ENCODE data around the gene FAM98B. TPM values are rescaled to one million over a fixed set of nuclear protein-coding genes. Genes with fewer than 3 reads are reported as not detected.

FAM98B gene
- total RNA-seq, 2 experiments from 2014 or later, result 20.1 to 20.4 TPM

- Histone ChIP-seq H3K9me3 (ENCODE audit: control insufficient read depth in 1 of 2, insufficient read depth in 1 of 2, low read length in 2 of 2) (no peaks in the 10 kb centered on the region), H3K27me3 (ENCODE audit: control insufficient read depth in 1 of 2, insufficient read depth in 2 of 2, low read length in 2 of 2) (no peaks in the 10 kb centered on the region), H3K4me3 (ENCODE audit: low read length) (no peak overlapping the region), H3K4me1 (ENCODE audit: insufficient read depth, low read length) (no peaks in the 10 kb centered on the region), H3K27ac (ENCODE audit: low read depth in 1 of 2, low read length in 2 of 2) (peak overlapping the region in 1 of 2 donors; percentile 21), H3K36me3 (ENCODE audit: insufficient read depth, low read length) (peaks cover 90% of the 10 kb centered on the region)
- CTCF ChIA-PET, result interaction anchor here (0.7 to 2.4 kb wide), 5 partner anchors 12 to 174 kb away, joined by 3 to 14 read pairs (median 4); partner anchors contain the start of gene RASGRP1
- no peaks in the 10 kb centered on the region for H3K9me3 Mint-ChIP-seq
- intact Hi-C loops (cut with DNase I, micrococcal nuclease), result loop anchor here in 1 of 2 experiments (5.0 kb wide), 1 partner anchor 41 kb away; no protein-coding TSS in a partner anchor
- POLR2A ChIA-PET, result interaction anchor here (0.7 to 0.9 kb wide), 2 partner anchors 11 to 169 kb away, joined by 3 read pairs; no protein-coding TSS in a partner anchor
- peak overlapping the region; percentile 75 for H3K27ac Mint-ChIP-seq
- H3K36me3 Mint-ChIP-seq (ENCODE audit: low read depth), result peaks cover 92% of the 10 kb centered on the region
- H3K4me3 Mint-ChIP-seq, result no peak overlapping the region
- DNase-seq, result no peak
- ATAC-seq (ENCODE audit: poor library complexity), result no peak
- H3K27me3 Mint-ChIP-seq, result no peaks in the 10 kb centered on the region
- TF ChIP-seq CTCF (IDR thresholded peaks at IDR 0.05), result no peak
- H3K4me1 Mint-ChIP-seq (ENCODE audit: low read depth), result peaks cover 13% of the 10 kb centered on the region
Measured at GRCh38 chr15:38516626-38517025, 62.7 kb downstream of the FAM98B start.

- CTCF ChIA-PET, result interaction anchor here (0.7 to 2.4 kb wide), 5 partner anchors 15 to 182 kb away, joined by 3 to 14 read pairs (median 4); partner anchors contain the start of gene RASGRP1
- TF ChIP-seq CTCF (IDR thresholded peaks at IDR 0.05), result no peak
- peaks cover 21% of the 10 kb centered on the region for H3K4me1 Mint-ChIP-seq (ENCODE audit: low read depth)
Measured at GRCh38 chr15:38517312-38517975, 63.5 kb downstream of the FAM98B start.

GRCh38 chr15:38518084-38518483 lies 64.2 kb downstream of the FAM98B start:
- Histone ChIP-seq H3K4me1 (ENCODE audit: insufficient read depth, low read length) (peaks cover 3% of the 10 kb centered on the region), H3K27ac (ENCODE audit: low read depth in 1 of 2, low read length in 2 of 2) (peak overlapping the region in 1 of 2 donors; percentile 45), H3K9me3 (ENCODE audit: control insufficient read depth in 1 of 2, insufficient read depth in 1 of 2, low read length in 2 of 2) (no peaks in the 10 kb centered on the region), H3K27me3 (ENCODE audit: control insufficient read depth in 1 of 2, insufficient read depth in 2 of 2, low read length in 2 of 2) (no peaks in the 10 kb centered on the region), H3K36me3 (ENCODE audit: insufficient read depth, low read length) (peaks cover 89% of the 10 kb centered on the region), H3K4me3 (ENCODE audit: low read length) (no peak overlapping the region)
- ChIA-PET CTCF (interaction anchor here (1.3 to 2.4 kb wide), 3 partner anchors 44 to 173 kb away, joined by 4 to 14 read pairs (median 10); partner anchors contain the start of gene RASGRP1), POLR2A (interaction anchor here (0.6 to 1.3 kb wide), 3 partner anchors 23 to 168 kb away, joined by 3 to 7 read pairs (median 3); no protein-coding TSS in a partner anchor)
- ATAC-seq (ENCODE audit: poor library complexity) (no peak), DNase-seq (no peak)
- intact Hi-C loops (cut with DNase I, micrococcal nuclease), result loop anchor here in 1 of 2 experiments (5.0 kb wide), 1 partner anchor 39 kb away; no protein-coding TSS in a partner anchor
- Mint-ChIP-seq H3K9me3 (no peaks in the 10 kb centered on the region), H3K27me3 (no peaks in the 10 kb centered on the region), H3K4me3 (no peak overlapping the region), H3K4me1 (ENCODE audit: low read depth) (peaks cover 27% of the 10 kb centered on the region), H3K36me3 (ENCODE audit: low read depth) (peaks cover 90% of the 10 kb centered on the region), H3K27ac (peak overlapping the region; percentile 33)
- TF ChIP-seq CTCF (IDR thresholded peaks at IDR 0.05), result no peak

More at GRCh38 chr15:38517312-38517975, 63.5 kb downstream of the FAM98B start:
- Mint-ChIP-seq H3K27me3 (no peaks in the 10 kb centered on the region), H3K4me3 (no peak overlapping the region), H3K27ac (peak overlapping the region; percentile 33), H3K36me3 (ENCODE audit: low read depth) (peaks cover 90% of the 10 kb centered on the region), H3K9me3 (no peaks in the 10 kb centered on the region)
- intact Hi-C loops (cut with DNase I, micrococcal nuclease), result loop anchor here in 1 of 2 experiments (5.0 kb wide), 1 partner anchor 40 kb away; no protein-coding TSS in a partner anchor
- Histone ChIP-seq H3K27me3 (ENCODE audit: control insufficient read depth in 1 of 2, insufficient read depth in 2 of 2, low read length in 2 of 2) (no peaks in the 10 kb centered on the region), H3K27ac (ENCODE audit: low read depth in 1 of 2, low read length in 2 of 2) (no peak overlapping the region), H3K4me3 (ENCODE audit: low read length) (no peak overlapping the region), H3K9me3 (ENCODE audit: control insufficient read depth in 1 of 2, insufficient read depth in 1 of 2, low read length in 2 of 2) (no peaks in the 10 kb centered on the region), H3K4me1 (ENCODE audit: insufficient read depth, low read length) (no peaks in the 10 kb centered on the region), H3K36me3 (ENCODE audit: insufficient read depth, low read length) (peaks cover 89% of the 10 kb centered on the region)
- POLR2A ChIA-PET, result interaction anchor here (0.9 kb wide), 1 partner anchor 168 kb away, joined by 3 read pairs; no protein-coding TSS in a partner anchor
- ATAC-seq (ENCODE audit: poor library complexity) (no peak), DNase-seq (no peak)

Data from CD4-positive, alpha-beta T cell (primary cell).